ENCODE data around the gene GPSM1.
"Not testable (repeated sequence)": the region's sequence is repeated elsewhere in the genome, so short reads cannot be mapped to it uniquely, and the experiment has no call there.

GPSM1 gene

DNA sequence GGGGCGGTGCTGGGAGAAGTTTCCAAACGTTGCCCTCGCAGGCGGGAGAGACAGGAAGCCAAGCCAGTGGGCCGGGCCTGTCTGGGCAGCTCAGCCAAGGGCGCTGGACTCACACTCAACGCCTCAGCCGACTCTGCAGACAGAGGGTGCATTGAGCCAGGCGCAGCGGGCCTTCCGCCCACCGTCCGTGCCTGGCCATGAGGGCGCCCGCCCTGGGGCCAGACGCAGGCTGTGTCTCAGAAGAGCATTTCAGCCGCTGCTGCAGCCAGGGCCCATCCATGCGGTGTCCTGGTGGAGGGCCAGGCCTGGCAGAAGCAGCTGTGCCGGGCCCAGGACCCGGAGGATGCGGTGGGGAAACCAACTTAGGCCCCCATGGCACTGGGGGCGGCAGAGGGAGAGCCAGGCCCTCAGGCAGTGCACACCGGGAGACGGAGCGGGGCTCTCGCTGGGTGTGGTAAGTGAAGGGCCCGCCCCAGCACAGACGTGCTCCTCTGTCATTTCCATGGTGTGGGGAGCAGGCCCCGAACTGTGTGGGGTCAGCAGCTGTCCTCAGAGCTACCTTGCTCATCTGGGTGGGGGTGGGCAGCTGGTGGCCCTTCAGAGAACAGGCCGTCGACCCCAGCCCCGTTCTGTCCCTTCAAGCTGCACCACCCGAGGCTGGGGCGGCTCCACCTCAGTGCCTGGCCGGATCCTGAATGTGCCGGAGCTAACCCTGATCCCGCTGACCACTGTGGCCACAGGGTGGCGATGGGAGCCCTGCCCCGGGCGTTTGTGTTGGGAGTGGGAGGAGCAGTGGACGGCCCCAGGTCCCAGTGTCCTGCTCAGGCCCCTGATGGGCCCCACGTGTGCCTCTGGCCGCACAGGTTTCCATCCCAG, 18.2 kb downstream of the GPSM1 start:
- DNase-seq (ENCODE audit: low spot score), result peak; percentile 90

DNA sequence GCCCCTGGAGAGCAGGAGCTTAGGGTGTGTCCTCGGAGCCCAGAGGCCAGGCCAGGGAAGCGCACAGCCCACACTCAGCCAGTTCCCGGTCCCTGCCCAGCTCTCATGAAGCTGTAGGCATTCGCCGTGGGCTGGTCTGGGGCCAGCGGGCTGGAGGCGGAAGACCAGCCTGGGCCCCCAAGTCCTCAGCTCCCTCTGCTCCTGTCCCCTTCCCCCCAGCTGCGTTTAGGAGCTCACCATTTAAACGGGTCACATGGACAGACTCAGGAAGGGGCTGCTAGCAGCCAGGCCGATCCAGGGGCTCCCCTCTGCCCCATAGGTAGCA, 18.8 kb downstream of the GPSM1 start:
- no peak for DNase-seq (ENCODE audit: low spot score)

GRCh38 chr9:136346927-136347465, 19.7 kb downstream of the GPSM1 start:
- DNase-seq (ENCODE audit: low spot score), result no peak

DNA sequence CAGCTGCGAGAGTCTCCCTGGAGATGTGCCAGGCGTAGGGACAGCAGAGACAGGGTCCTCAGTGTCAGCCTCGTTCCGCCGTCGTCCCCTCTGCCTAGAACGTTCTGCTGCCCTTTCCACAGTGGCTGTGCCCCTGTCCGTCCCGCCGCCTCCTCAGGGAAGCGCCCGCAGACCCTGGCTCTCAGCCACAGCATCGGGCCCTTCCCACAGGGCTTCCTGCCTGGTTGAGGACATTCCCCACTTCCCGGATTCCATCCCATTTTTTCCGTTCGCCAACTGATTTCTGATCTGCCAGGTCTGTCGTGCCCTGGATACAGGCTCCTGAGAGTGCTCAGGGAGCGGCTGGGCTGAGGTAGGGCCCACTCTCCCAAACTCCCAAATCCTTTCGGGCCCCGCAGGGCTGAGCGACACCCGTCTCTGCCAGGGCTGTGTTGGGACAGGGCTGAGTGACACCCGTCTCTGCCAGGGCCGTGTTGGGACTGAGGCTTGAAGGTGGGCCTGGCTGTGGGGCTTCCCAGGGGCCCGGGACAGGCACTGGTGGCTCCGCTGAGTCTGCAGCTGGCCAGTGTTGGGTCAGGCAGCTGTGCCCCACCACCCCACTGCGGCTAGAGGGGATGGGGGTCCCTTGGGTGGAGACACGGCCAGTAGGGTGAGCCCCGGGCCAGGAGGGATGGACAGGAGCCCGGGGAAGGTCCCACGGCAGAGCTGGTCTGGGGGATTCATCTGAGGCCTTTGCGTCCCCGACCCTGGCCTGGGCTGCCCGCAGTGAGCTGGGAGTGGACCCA, 20.3 kb downstream of the GPSM1 start:
- DNase-seq (ENCODE audit: low spot score), result no peak

- no peak for DNase-seq (ENCODE audit: low spot score)
Measured at GRCh38 chr9:136348691-136349090, 21.4 kb downstream of the GPSM1 start.

DNA sequence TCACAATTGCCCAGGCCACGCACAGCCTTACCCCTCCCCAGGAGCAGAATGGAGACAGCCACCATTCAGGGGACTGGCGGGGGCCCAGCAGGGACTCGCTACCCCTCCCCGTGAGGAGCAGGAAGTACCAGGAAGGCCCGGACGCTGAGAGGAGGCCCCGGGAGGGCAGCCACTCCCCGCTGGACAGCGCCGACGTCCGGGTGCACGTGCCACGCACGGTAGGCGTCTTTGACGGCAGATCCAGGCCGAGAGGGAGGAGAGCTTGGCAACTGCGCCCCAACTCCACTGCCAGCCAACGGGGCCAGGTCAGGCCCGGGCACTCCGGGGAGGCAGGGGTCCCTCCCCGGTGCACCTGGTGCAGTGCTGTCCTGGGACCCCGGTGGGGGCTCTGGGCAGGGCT, 22.2 kb downstream of the GPSM1 start:
- DNase-seq (ENCODE audit: low spot score), result no peak

- DNase-seq (ENCODE audit: low spot score), result no peak
Measured at GRCh38 chr9:136351252-136351800, 24.0 kb downstream of the GPSM1 start.

DNA sequence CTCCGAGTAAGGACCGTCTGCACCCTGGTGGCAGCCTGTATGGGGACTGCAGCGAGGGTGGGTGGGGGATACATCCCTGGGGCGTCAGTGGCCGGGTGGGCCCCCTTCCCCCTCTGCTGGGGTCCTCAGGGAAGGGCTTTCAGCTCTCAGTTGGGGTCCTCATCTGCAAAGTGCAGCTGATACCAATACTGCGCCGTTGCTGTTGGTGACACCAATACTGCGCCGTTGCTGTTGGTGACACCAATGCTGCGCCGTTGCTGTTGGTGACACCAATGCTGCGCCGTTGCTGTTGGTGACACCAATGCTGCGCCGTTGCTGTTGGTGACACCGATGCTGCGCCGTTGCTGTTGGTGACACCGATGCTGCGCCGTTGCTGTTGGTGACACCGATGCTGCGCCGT, 24.5 kb downstream of the GPSM1 start:
- DNase-seq (ENCODE audit: low spot score), result not testable (repeated sequence)

DNA sequence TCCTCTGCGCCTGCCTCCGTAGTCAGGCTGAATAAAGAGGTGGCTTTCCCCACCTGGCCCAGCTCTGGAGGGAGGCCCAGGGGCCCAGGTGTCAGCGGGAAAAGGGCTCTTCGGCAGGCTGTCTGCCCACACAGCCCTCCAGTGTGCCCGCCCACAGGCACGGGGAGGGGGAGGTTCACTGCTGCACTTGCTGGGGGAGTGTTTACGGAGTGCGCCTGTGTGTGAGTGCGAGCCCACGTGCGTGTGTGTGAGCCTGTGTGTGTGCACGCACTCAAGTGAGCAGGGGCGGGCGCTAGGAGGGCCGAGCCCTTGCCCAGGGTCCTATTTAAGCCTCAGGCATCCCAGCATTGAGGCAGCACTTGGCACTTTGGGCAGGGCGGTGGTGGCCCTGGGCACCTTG, 25.3 kb downstream of the GPSM1 start:
- no peak for DNase-seq (ENCODE audit: low spot score)

- no peak for DNase-seq (ENCODE audit: low spot score)
Measured at GRCh38 chr9:136353088-136353487, 25.7 kb downstream of the GPSM1 start.

DNA sequence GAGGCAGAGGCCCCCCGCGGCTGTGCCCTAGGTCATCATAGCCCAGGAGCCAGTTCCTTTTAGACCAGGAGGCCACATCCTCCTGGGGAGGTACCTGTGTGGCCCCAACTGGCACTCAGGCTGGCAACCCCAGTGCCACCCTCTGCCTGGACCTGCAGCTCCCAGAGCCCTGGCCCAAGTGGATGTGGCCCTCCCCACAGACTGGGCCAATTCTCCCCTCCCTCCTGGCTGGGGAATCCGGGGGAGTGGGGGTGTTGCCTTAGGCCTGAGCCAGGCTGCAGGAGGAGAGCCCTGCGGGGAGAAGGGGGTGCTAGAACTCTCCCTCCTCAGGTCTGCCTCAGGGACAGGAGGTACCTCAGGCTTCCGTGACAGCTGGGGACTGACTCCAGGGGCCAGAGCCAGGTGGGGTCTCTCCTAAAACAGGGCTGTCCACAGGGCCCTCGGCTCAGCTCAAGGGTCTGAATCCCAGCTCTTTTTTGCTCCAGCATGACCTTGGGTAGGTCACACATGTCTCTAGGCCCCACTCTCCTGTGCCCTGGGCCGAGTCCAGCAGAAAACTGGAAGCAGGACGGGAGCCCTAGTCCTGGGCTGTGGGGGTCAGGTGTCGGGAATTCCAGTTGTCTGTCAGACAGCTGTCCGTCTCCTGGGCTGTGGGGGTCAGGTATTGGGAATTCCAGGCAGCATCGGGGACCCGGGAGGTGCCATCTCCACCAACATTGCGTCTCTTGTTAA, 26.6 kb downstream of the GPSM1 start:
- no peak for DNase-seq (ENCODE audit: low spot score)

DNA sequence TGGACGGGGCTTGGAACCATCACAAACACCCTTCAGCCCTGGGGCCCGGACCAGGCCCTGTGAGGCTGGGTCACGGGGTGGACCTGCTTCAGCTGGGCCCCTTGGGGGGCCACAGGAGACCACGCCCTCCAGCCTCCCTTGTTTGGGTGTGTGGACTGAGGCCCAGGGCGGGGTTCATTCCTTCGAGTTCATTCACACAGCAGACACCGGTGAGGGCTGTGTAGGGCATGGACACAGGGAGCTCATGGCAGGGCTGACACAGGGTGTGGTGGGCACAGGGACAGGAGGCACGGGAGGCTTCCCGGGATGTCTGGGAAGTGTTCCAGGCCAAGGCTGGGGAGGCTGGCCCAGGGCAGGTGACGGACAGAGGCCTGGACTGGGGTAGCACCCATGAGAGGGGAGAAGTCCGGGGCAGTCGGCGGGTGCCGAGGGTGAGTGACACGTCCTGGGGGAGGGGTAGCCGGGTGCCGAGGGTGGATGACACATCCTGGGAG, 27.3 kb downstream of the GPSM1 start:
- no peak for DNase-seq (ENCODE audit: low spot score)

DNA sequence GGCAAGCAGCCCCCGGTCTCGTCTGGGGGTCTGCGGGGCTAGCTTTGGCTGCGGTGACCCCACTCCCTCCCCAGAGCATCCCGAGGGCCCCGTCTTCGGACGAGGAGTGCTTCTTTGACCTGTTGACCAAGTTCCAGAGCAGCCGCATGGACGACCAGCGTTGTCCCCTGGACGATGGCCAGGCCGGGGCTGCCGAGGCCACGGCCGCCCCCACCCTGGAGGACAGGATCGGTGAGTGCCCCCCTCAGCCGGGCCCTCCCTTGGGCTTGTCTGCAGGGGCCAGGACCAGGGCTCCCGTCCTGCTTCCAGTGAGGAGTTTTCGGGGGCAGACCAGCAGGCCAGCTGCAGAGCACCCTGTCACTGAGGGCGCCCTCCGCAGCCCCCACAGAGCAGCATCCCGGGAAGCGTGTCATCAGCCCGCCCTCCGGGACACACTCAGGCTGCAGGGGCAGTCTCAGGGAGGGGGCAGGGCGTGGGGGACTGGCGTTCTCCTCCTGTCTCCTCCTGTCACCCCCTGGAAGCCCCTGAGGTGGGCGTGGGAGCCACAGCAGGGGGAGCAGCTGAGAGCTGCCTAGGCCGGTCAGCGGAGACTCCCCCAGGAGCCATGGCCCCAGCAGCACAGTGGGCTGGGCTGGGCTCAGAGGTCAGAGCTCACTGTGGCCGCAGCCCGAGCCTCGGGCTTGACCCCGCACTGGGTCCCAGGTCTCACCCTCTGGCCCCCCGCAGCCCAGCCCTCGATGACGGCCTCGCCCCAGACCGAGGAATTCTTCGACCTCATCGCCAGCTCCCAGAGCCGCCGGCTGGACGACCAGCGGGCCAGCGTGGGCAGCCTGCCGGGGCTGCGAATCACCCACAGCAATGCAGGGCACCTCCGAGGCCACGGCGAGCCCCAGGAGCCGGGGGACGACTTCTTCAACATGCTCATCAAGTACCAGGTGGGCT, 28.5 kb downstream of the GPSM1 start:
- no peak for DNase-seq (ENCODE audit: low spot score)

DNA sequence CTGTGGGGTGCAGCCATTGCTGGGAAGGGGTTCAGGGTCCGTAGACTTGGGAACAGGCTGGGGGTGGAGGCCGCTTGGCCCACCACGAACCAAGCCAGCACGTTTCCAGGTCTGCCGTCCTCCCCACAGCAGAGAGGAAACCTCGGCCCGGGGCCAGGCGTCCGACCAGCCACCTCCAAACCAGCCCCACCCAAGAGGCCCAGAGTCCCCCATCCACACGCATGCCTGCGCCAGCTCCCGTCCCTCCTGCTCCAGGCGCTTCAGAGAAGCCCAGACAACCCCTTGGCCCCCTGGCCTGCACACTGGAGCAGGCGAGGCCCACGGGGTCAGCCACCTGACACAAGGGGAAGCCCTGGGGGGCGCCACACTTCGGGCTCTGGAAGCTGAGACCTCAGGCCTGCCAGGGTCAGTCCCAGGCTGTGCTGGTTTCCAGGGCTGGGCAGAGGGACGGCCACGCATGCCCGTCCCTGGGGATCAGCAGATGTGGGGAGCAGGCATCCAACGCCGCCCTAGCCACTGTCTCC, 29.9 kb downstream of the GPSM1 start:
- DNase-seq (ENCODE audit: low spot score), result no peak

DNA sequence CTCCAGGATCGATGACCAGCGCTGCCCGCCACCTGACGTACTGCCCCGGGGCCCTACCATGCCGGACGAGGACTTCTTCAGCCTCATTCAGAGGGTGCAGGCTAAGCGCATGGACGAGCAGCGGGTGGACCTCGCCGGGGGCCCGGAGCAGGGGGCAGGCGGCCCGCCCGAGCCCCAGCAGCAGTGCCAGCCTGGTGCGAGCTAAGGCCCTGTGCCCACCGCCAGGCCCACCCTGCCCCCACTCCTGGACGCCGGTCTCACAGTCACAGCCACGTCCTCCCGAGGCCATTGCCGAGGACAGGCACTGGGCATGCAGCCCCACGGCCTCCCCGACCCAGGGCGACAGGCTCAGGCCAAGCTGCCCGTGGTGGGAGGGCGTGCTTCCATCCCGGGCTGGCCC, 30.7 kb downstream of the GPSM1 start:
- DNase-seq (ENCODE audit: low spot score), result no peak

DNA sequence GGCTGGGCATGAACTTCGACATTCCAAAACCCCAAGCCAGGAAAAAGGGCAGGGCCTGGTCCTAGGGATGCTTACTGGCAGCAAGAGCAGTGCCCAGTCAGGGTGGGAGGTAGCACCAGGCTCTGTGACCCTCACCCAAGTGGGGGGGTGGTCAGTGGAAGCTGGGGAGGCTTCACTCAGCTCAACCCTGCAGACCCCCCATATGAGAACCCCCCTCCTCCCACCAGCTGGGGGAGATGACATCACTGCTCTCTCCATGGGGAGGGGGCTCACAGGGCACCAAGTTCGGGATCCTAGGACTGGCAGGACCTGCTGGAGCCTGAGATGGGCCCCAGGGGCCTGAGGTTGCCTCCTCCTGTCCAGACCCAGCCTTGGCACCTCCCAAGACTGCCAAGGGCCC, 31.5 kb downstream of the GPSM1 start:
- no peak for DNase-seq (ENCODE audit: low spot score)

DNA sequence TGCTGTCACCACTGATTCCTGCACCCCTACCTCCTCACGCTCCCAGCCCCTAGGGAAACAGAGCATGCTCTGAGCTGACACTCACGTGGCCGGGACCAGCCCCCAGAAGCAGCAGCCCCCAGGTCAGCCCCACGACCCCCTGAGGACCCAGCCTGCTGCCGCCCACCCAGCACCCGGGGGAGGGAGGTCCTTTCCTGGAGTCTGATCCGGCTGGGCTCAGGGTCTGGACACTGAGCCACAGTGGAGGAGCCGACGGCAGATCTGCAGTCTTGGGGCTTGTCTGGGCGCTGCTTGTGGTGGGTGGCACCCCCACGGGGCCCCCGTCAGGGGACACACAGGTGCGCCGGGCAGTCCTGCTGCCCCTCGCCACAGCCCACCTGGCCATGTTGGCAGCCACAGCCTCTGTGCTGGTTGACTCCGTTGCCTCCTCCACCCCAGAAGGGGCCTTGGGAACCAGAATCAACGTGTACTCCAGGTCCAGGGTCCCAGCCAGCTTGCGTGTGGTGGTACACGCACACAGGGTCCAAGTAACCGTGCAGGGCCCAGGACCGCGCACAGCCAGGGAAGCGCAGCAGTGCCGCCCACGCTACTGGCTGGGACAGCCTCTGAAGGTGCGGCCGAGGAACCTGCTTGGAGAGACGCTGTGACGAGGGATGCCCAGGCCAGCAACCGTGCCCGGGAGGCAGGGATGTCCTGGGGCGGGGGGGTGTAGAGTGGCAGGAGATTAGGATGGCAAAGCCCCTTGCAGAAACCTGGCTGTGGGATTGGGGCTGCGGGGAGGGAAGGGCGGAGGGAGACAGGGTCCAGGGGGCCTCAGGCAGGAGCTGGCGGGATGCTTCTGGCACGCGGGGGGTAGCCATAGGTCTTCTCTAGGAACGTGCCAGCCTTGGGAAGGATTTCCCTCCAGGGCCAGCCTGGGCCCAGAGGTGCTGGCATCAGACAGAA, 32.7 kb downstream of the GPSM1 start:
- no peak for DNase-seq (ENCODE audit: low spot score)

GRCh38 chr9:136361047-136361753, 33.9 kb downstream of the GPSM1 start:
- DNase-seq (ENCODE audit: low spot score), result no peak
